Fibroblast of villous mesenchyme (primary cell): ENCODE data around the gene DHRS9. TPM values are rescaled to one million over a fixed set of nuclear protein-coding genes. Genes with fewer than 3 reads are reported as not detected.
"Not testable (repeated sequence)": the region's sequence is repeated elsewhere in the genome, so short reads cannot be mapped to it uniquely, and the experiment has no call there.

Experiments used
- DNase-seq: peaks from one replicate; pipeline ENCODE4 v3.0.0-alpha.2; 2010; ENCODE audit warnings: low read depth
- H3K4me3 ChIP-seq: 2 replicates; pipeline ENCODE4 v1.5.1; 2011; ENCODE audit warnings: low read depth, mild to moderate bottlenecking, low read length
- CTCF ChIP-seq: IDR thresholded peaks from 2 replicates; pipeline ENCODE4 v1.5.1; 2012; ENCODE audit warnings: low read depth, mild to moderate bottlenecking, low read length; ENCODE audit not compliant: insufficient read depth
- total RNA-seq: library from RNA; depleted of rRNA; stranded (reverse); fragments of >200 nt; gene quantifications from 2 replicates; pipeline ENCODE4 v1.2.3, GENCODE V29; 2012

DHRS9 gene
- total RNA-seq, 1 donor, result under 0.01 TPM

- peak; percentile 44 for DNase-seq
- H3K4me3 ChIP-seq, result no peak overlapping the region
- TF ChIP-seq CTCF, result peak; percentile 79
Observed at GRCh38 chr2:169131587-169132512, 62.5 kb downstream of the DHRS9 start.

DNA sequence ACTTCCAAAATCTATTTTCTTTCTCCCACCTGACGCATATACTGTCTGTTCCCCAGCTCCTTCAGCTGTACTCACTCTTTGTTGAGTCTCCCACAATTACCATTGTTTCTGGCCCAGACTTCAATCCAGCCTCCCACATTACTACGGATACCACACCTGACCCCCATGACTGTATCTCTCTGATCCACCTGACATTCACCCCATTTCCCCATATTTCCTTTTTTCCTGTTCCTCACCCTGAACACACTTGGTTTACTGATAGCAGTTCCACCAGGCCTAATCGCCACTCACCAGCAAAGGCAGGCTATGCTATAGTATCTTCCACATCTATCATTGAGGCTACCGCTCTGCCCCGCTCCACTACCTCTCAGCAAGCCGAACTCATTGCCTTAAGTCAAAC is 64.9 kb downstream of the DHRS9 start:
- not testable (repeated sequence) for DNase-seq, H3K4me3 ChIP-seq

- H3K4me3 ChIP-seq, DNase-seq: not testable (repeated sequence)
Observed at GRCh38 chr2:169136428-169136827, 67.1 kb downstream of the DHRS9 start.

GRCh38 chr2:169136885-169137534 is 67.6 kb downstream of the DHRS9 start:
- TF ChIP-seq CTCF, result no peak
- DNase-seq, result no peak
- no peak overlapping the region for H3K4me3 ChIP-seq

DNA sequence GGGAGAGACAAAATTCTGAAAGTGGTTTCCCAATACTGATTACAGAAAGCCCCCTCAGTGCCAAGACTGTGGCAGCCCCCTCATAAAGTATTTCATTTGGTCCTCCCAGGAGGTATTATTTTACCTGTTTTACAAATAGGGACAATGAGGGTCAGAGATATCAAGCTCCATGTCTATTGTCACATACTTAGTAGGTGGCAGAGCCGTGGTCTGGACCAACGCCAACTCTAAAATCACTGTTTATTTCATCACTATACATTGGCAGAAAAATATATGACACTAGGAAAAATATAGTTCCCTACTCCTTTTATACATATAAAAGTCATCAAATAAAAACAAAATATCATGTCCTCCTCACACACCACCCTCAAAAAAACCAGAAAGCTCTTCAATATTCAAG is 68.6 kb downstream of the DHRS9 start:
- no peak for TF ChIP-seq CTCF
- H3K4me3 ChIP-seq, result no peak overlapping the region
- no peak for DNase-seq

DNA sequence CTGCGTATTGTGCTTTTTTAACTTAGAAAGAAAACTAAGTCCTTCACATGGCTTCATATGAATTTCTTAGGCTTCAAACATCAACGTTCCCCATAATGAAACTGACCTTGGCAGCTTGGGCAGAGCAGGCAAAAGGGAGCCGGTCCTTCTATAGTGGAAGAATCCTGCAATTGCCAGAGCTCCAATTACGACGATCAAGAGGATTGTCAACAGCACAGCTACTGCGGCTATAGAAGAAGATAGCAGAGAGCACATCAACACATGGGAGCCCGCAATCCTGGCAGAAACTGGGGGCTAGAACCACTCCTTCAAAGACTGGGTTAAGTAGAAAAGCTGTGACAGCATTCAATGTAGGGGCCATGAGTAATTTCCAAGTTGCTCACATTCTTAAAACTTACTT is 69.8 kb downstream of the DHRS9 start:
- no peak overlapping the region for H3K4me3 ChIP-seq
- no peak for TF ChIP-seq CTCF
- DNase-seq, result no peak

- H3K4me3 ChIP-seq, result no peak overlapping the region
- no peak for DNase-seq
- TF ChIP-seq CTCF, result no peak
Observed at GRCh38 chr2:169139993-169140767, 70.8 kb downstream of the DHRS9 start.
